A549 (cell line): ENCODE measurements around the gene BRCA2. TPM values are rescaled to one million over a fixed set of nuclear protein-coding genes. Genes with fewer than 3 reads are reported as not detected.

Experiments used
- ATAC-seq, 2 experiments: fragments of 200-7000 bp in 1 of 2; fragments of >200 bp in 1 of 2; cut with Nextera tagmentation in 1 of 2; cut with Tn5 transposase in 1 of 2; 3 replicates each; pipeline versions ENCODE4 v1.8.0 to v1.9.1; 2018 to 2020; ENCODE audit warnings: mild to moderate bottlenecking in 1 of 2, moderate library complexity in 1 of 2
- CTCF ChIA-PET: fragments of 300-600 bp; sonication (Branson Sonifier 250); formaldehyde crosslinking; extraction: SDS; loops from one replicate; lab custom pipeline; 2021; ENCODE audit warnings: antibody characterized with exemption, inconsistent platforms; lab: Yijun Ruan, JAX
- POLR2A ChIA-PET: fragments of 350-600 bp; formaldehyde crosslinking; extraction: SDS; loops from one replicate; lab custom pipeline; 2021; ENCODE audit warnings: antibody characterized with exemption, inconsistent platforms; lab: Yijun Ruan, JAX
- DNase-seq, 2 experiments: peaks; one replicate each; pipeline versions ENCODE4 v3.0.0 to v3.0.0-alpha.2; 2011 to 2016; ENCODE audit warnings: low read depth in 1 of 2, low spot score in 1 of 2
- FAIRE-seq: peaks from 2 replicates; lab custom pipeline; 2011; peaks lifted over from hg19 to GRCh38; lab: Jason Lieb, UNC
- H3K27ac ChIP-seq, 2 experiments: fragments of >200 bp; sonication (Bioruptor Twin); formaldehyde crosslinking; 3 replicates each; pipeline ENCODE4 v1.5.1; 2016 to 2017
- H3K4me1 ChIP-seq: fragments of >200 bp; sonication (Bioruptor Twin); formaldehyde crosslinking; 3 replicates; pipeline ENCODE4 v1.6.1; 2016
- H3K4me2 ChIP-seq: fragments of >200 bp; sonication (Bioruptor Twin); formaldehyde crosslinking; 3 replicates; pipeline ENCODE4 v1.6.1; 2016
- H3K4me3 ChIP-seq: fragments of >200 bp; sonication (Bioruptor Twin); formaldehyde crosslinking; 3 replicates; pipeline ENCODE4 v1.5.1; 2016
- H3K9me3 ChIP-seq: fragments of >200 bp; sonication (Bioruptor Twin); formaldehyde crosslinking; 3 replicates; pipeline ENCODE4 v1.6.1; 2016
- BCL3 ChIP-seq: fragments of >200 bp; sonication (Bioruptor Twin); formaldehyde crosslinking; IDR thresholded peaks from 3 replicates; pipeline ENCODE4 v1.6.1; 2016
- CBX8 ChIP-seq: fragments of 200-600 bp; sonication (generic); IDR thresholded peaks from 2 replicates; pipeline ENCODE4 v1.6.1; 2016
- CEBPB ChIP-seq, 2 experiments: fragments of >200 bp in 1 of 2; sonication (Bioruptor Twin) in 1 of 2; formaldehyde crosslinking in 1 of 2; IDR thresholded peaks; 2 replicates each; pipeline ENCODE4 v1.6.1; 2012 to 2016
- EHF ChIP-seq: fragments of 250-450 bp; sonication (Bioruptor Pico); IDR thresholded peaks from 2 replicates; pipeline ENCODE4 v1.5.0; 2020; ENCODE audit warnings: mild to moderate bottlenecking
- FOSB ChIP-seq: fragments of 250-450 bp; sonication (Bioruptor Pico); IDR thresholded peaks from 2 replicates; pipeline ENCODE4 v1.5.0; 2020; ENCODE audit warnings: mild to moderate bottlenecking, moderate library complexity
- FOSL2 ChIP-seq, 2 experiments: fragments of 450-650 bp in 1 of 2; fragments of >200 bp in 1 of 2; sonication (Bioruptor Twin) in 1 of 2; formaldehyde crosslinking; IDR thresholded peaks; 2 replicates each; pipeline versions ENCODE4 v1.5.0 to v1.6.1; 2016 to 2020; ENCODE audit warnings: mild to moderate bottlenecking in 1 of 2, moderate library complexity in 1 of 2
- GATA3 ChIP-seq: IDR thresholded peaks from 2 replicates; pipeline ENCODE4 v1.6.1; 2012; ENCODE audit warnings: borderline replicate concordance
- JUN ChIP-seq, 2 experiments: fragments of >200 bp; sonication (Bioruptor Twin); formaldehyde crosslinking; IDR thresholded peaks; 2 replicates in 1 of 2; 3 replicates in 1 of 2; pipeline ENCODE4 v1.6.1; 2016 to 2017
- NFE2L2 ChIP-seq: fragments of 150-350 bp; conservative IDR thresholded peaks from 2 replicates; pipeline ENCODE4 v1.6.1; 2014; ENCODE audit warnings: low read length
- PHF8 ChIP-seq: fragments of 200-600 bp; sonication (generic); IDR thresholded peaks from 2 replicates; pipeline ENCODE4 v1.6.1; 2016; ENCODE audit warnings: low read depth, mild to moderate bottlenecking, antibody characterized with exemption, moderate library complexity, borderline replicate concordance
- POLR2A ChIP-seq: IDR thresholded peaks from 2 replicates; pipeline ENCODE4 v1.6.1; 2012; ENCODE audit warnings: mild to moderate bottlenecking, low read length
- RAD21 ChIP-seq, 2 experiments: fragments of >200 bp in 1 of 2; sonication (Bioruptor Twin) in 1 of 2; formaldehyde crosslinking in 1 of 2; IDR thresholded peaks in 1 of 2; conservative IDR thresholded peaks in 1 of 2; 2 replicates in 1 of 2; 3 replicates in 1 of 2; pipeline ENCODE4 v1.6.1; 2012 to 2018; ENCODE audit warnings: inconsistent platforms in 1 of 2
- RARB ChIP-seq: fragments of 250-450 bp; sonication (Bioruptor Pico); IDR thresholded peaks from 2 replicates; pipeline ENCODE4 v1.8.0; 2021; ENCODE audit warnings: mild to moderate bottlenecking, moderate library complexity
- TFCP2L1 ChIP-seq: fragments of 250-450 bp; sonication (Bioruptor Pico); IDR thresholded peaks from 2 replicates; pipeline ENCODE4 v1.5.0; 2021; ENCODE audit warnings: mild to moderate bottlenecking
- ZFP36 ChIP-seq: fragments of 450-650 bp; IDR thresholded peaks from 2 replicates; pipeline ENCODE4 v1.6.1; 2014; ENCODE audit warnings: borderline replicate concordance; ENCODE audit not compliant: partially characterized antibody
- WGBS: methylation state at CpG from one replicate; pipeline ENCODE4 v1.1.6; 2017; ENCODE audit errors: missing lambda C conversion rate; 5-methylcytosine and 5-hydroxymethylcytosine counted together
- polyA plus RNA-seq, 4 experiments: library from polyadenylated mRNA; depleted of rRNA in 3 of 4; stranded (reverse); fragments of >200 nt; fragmentation: RNase III in 1 of 4; extraction: RNeasy Plus Mini Kit Qiagen cat#74134 plus additional on column Dnase treatment in 1 of 4; gene quantifications; 2 replicates in 3 of 4; 3 replicates in 1 of 4; pipeline ENCODE4 v1.2.3, GENCODE V29; 2011 to 2017
- TF ChIP-seq, protein P1 (sequence below): IDR thresholded peaks from 2 replicates; pipeline ENCODE4 v1.6.1; 2012
- TF ChIP-seq, protein P2 (sequence below): fragments of 200-600 bp; sonication (generic); IDR thresholded peaks from 2 replicates; pipeline ENCODE4 v1.6.1; 2016; ENCODE audit warnings: antibody characterized with exemption, mild to moderate bottlenecking, moderate library complexity
- TF ChIP-seq, protein P3 (sequence below): fragments of >200 bp; sonication (Bioruptor Twin); formaldehyde crosslinking; IDR thresholded peaks from 3 replicates; pipeline ENCODE4 v1.5.1; 2016
- TF ChIP-seq, protein P4 (sequence below): fragments of >200 bp; sonication (Bioruptor Twin); formaldehyde crosslinking; IDR thresholded peaks from 2 replicates; pipeline ENCODE4 v1.6.1; 2016
- TF ChIP-seq, protein P5 (sequence below): fragments of 250-450 bp; sonication (Bioruptor Pico); IDR thresholded peaks from 2 replicates; pipeline ENCODE4 v1.5.0; 2020; ENCODE audit warnings: low read depth, mild to moderate bottlenecking, moderate library complexity
- TF ChIP-seq, protein P6 (sequence below): fragments of 450-650 bp; IDR thresholded peaks from 2 replicates; pipeline ENCODE4 v1.6.1; 2014; ENCODE audit warnings: antibody characterized with exemption

BRCA2 gene
- polyA plus RNA-seq, 2 of the 4 experiments (the other 2 are of a cell fraction): 2.6 to 4.6 TPM

GRCh38 chr13:32281096-32281495 is 34.2 kb upstream of the BRCA2 start:
- Histone ChIP-seq H3K9me3 (no peaks in the 10 kb centered on the region), H3K4me1 (no peaks in the 10 kb centered on the region), H3K4me3 (no peak overlapping the region), H3K4me2 (no peak overlapping the region), H3K27ac (no peak overlapping the region)
- CTCF ChIA-PET: no interaction called here
- 40% methylated on average over 1 of the region's 1 CpG for WGBS
- no peak for ATAC-seq
- TF ChIP-seq BCL3 (no peak), ZFP36 (no peak), PHF8 (no peak), CEBPB (IDR thresholded peaks at IDR 0.05) (no peak), GATA3 (no peak), POLR2A (no peak), RAD21 (conservative IDR thresholded peaks at IDR 0.05 in 1 of 2, IDR thresholded peaks at IDR 0.05 in 1 of 2) (no peak), NFE2L2 (no peak), TFCP2L1 (CRISPR knock-in tag) (no peak)
- TF ChIP-seq, protein P1, sequence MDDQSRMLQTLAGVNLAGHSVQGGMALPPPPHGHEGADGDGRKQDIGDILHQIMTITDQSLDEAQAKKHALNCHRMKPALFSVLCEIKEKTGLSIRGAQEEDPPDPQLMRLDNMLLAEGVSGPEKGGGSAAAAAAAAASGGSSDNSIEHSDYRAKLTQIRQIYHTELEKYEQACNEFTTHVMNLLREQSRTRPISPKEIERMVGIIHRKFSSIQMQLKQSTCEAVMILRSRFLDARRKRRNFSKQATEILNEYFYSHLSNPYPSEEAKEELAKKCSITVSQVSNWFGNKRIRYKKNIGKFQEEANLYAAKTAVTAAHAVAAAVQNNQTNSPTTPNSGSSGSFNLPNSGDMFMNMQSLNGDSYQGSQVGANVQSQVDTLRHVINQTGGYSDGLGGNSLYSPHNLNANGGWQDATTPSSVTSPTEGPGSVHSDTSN: no peak
- TF ChIP-seq, protein P2, sequence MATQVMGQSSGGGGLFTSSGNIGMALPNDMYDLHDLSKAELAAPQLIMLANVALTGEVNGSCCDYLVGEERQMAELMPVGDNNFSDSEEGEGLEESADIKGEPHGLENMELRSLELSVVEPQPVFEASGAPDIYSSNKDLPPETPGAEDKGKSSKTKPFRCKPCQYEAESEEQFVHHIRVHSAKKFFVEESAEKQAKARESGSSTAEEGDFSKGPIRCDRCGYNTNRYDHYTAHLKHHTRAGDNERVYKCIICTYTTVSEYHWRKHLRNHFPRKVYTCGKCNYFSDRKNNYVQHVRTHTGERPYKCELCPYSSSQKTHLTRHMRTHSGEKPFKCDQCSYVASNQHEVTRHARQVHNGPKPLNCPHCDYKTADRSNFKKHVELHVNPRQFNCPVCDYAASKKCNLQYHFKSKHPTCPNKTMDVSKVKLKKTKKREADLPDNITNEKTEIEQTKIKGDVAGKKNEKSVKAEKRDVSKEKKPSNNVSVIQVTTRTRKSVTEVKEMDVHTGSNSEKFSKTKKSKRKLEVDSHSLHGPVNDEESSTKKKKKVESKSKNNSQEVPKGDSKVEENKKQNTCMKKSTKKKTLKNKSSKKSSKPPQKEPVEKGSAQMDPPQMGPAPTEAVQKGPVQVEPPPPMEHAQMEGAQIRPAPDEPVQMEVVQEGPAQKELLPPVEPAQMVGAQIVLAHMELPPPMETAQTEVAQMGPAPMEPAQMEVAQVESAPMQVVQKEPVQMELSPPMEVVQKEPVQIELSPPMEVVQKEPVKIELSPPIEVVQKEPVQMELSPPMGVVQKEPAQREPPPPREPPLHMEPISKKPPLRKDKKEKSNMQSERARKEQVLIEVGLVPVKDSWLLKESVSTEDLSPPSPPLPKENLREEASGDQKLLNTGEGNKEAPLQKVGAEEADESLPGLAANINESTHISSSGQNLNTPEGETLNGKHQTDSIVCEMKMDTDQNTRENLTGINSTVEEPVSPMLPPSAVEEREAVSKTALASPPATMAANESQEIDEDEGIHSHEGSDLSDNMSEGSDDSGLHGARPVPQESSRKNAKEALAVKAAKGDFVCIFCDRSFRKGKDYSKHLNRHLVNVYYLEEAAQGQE: no peak
- TF ChIP-seq, protein P3, sequence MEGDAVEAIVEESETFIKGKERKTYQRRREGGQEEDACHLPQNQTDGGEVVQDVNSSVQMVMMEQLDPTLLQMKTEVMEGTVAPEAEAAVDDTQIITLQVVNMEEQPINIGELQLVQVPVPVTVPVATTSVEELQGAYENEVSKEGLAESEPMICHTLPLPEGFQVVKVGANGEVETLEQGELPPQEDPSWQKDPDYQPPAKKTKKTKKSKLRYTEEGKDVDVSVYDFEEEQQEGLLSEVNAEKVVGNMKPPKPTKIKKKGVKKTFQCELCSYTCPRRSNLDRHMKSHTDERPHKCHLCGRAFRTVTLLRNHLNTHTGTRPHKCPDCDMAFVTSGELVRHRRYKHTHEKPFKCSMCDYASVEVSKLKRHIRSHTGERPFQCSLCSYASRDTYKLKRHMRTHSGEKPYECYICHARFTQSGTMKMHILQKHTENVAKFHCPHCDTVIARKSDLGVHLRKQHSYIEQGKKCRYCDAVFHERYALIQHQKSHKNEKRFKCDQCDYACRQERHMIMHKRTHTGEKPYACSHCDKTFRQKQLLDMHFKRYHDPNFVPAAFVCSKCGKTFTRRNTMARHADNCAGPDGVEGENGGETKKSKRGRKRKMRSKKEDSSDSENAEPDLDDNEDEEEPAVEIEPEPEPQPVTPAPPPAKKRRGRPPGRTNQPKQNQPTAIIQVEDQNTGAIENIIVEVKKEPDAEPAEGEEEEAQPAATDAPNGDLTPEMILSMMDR: no peak
- POLR2A ChIA-PET: no interaction called here
- FAIRE-seq: no peak
- no peak for DNase-seq

DNA sequence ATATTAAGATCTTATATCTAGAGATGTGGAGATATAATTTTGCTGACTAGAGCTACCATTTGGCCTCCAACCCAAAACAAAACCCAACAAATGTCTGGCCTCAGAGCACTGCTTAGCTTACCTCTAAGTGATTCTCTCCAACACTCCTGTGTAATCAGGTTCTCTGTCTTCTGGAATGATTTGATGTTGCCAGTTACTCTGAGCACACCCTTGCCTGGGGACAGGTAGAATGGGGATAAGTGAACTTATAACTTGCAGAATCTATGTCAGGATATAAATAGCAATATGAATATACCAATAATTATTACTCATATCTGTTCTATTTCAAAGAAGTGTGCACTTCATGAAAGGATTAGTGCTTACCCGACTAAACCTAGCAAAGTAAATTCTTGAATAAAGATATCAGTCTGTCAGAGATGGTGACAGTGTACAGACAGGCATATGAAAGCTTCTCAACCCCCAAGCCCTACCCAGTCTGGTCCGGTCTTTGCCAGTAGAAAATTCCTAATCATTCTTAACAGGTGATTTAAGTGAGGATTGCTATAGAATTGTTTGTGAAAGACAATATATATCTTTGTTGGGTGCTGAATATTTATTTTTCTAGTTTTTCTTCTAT is 33.1 kb upstream of the BRCA2 start:
- CTCF ChIA-PET: no interaction called here
- no peak for DNase-seq
- H3K4me3 ChIP-seq: no peak overlapping the region
- POLR2A ChIA-PET: no interaction called here
- no peak overlapping the region for H3K4me2 ChIP-seq
- ATAC-seq: no peak
- WGBS: 56% methylated on average over 2 of the region's 2 CpGs
- H3K4me1 ChIP-seq: no peaks in the 10 kb centered on the region
- no peak overlapping the region for H3K27ac ChIP-seq
- no peaks in the 10 kb centered on the region for H3K9me3 ChIP-seq
- TF ChIP-seq JUN (IDR thresholded peaks at IDR 0.05) (no peak), RAD21 (conservative IDR thresholded peaks at IDR 0.05 in 1 of 2, IDR thresholded peaks at IDR 0.05 in 1 of 2) (no peak), EHF (no peak), GATA3 (no peak), FOSB (CRISPR knock-in tag) (no peak), CBX8 (no peak), RARB (no peak), FOSL2 (IDR thresholded peaks at IDR 0.05) (no peak), FOSL2 (CRISPR knock-in tag; IDR thresholded peaks at IDR 0.05) (no peak), NFE2L2 (no peak)
- TF ChIP-seq, protein P4, sequence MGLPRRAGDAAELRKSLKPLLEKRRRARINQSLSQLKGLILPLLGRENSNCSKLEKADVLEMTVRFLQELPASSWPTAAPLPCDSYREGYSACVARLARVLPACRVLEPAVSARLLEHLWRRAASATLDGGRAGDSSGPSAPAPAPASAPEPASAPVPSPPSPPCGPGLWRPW: no peak
- TF ChIP-seq, protein P5, sequence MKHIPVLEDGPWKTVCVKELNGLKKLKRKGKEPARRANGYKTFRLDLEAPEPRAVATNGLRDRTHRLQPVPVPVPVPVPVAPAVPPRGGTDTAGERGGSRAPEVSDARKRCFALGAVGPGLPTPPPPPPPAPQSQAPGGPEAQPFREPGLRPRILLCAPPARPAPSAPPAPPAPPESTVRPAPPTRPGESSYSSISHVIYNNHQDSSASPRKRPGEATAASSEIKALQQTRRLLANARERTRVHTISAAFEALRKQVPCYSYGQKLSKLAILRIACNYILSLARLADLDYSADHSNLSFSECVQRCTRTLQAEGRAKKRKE (CRISPR knock-in tag): no peak
- TF ChIP-seq, protein P2: no peak
- TF ChIP-seq, protein P6, sequence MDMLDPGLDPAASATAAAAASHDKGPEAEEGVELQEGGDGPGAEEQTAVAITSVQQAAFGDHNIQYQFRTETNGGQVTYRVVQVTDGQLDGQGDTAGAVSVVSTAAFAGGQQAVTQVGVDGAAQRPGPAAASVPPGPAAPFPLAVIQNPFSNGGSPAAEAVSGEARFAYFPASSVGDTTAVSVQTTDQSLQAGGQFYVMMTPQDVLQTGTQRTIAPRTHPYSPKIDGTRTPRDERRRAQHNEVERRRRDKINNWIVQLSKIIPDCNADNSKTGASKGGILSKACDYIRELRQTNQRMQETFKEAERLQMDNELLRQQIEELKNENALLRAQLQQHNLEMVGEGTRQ: no peak
- no peak for FAIRE-seq
